Esophagus muscularis mucosa (tissue), 4 donors: ENCODE data around the gene CALD1. TPM values are rescaled to one million over a fixed set of nuclear protein-coding genes. Genes with fewer than 3 reads are reported as not detected.

Experiments used
- DNase-seq: peaks from one replicate; pipeline ENCODE4 v3.0.0-alpha.2; 2017; ENCODE audit errors: extremely low spot score
- H3K27ac ChIP-seq, 4 donors: fragments of 200-600 bp; sonication (generic); replicated peaks in 1 of 4; 1 replicate in 3 of 4; 2 replicates in 1 of 4; pipeline ENCODE4 v1.5.1; 2016 to 2019; ENCODE audit warnings: mild to moderate bottlenecking in 1 of 4
- H3K27me3 ChIP-seq, 4 donors: fragments of 200-600 bp; sonication (generic); one replicate each; pipeline versions ENCODE4 v1.5.1 to v1.6.0; 2016 to 2019
- H3K36me3 ChIP-seq, 4 donors: fragments of 200-600 bp; sonication (generic); one replicate each; pipeline ENCODE4 v1.5.1; 2016 to 2019
- H3K4me1 ChIP-seq, 4 donors: fragments of 200-600 bp; sonication (generic); one replicate each; pipeline ENCODE4 v1.5.1; 2016 to 2019
- H3K4me3 ChIP-seq, 4 donors: fragments of 200-600 bp; sonication (generic); 1 replicate in 2 of 4; 2 replicates in 2 of 4; pipeline ENCODE4 v1.5.1; 2016 to 2019; ENCODE audit warnings: mild to moderate bottlenecking in 4 of 4, moderate library complexity in 1 of 4
- H3K9me3 ChIP-seq, 4 donors: fragments of 200-600 bp; sonication (generic); 1 replicate in 3 of 4; 2 replicates in 1 of 4; pipeline ENCODE4 v1.5.1; 2016 to 2019
- EP300 ChIP-seq: sonication (generic); formaldehyde crosslinking; IDR thresholded peaks from one replicate; pipeline ENCODE4 v1.6.1; 2017; ENCODE audit warnings: antibody characterized with exemption
- POLR2A ChIP-seq: fragments of 450-650 bp; IDR thresholded peaks from one replicate; pipeline ENCODE4 v1.6.1; 2017; ENCODE audit warnings: antibody characterized with exemption, moderate library complexity, mild to moderate bottlenecking, low read depth
- POLR2AphosphoS5 ChIP-seq, 2 donors: sonication (generic); formaldehyde crosslinking; IDR thresholded peaks; one replicate each; pipeline ENCODE4 v1.6.1; 2017; ENCODE audit warnings: antibody characterized with exemption in 2 of 2
- WGBS: methylation state at CpG from one replicate; pipeline ENCODE4 v1.1.5; 2018; 5-methylcytosine and 5-hydroxymethylcytosine counted together
- intact Hi-C: fragments of 100-400 bp; cut with DNase I; formaldehyde crosslinking; loops from one replicate; pipeline ENCODE4 v1.15.1; 2023
- total RNA-seq, 4 donors: library from RNA; depleted of rRNA; stranded (reverse); fragments of >200 nt; gene quantifications; one replicate each; pipeline versions ENCODE4 v1.1.0 to v1.2.1, GENCODE V29; 2016
- TF ChIP-seq, protein P1 (sequence below), 3 experiments: fragments of 200-600 bp in 2 of 3; fragments of 450-650 bp in 1 of 3; sonication (generic) in 2 of 3; IDR thresholded peaks; one replicate each; pipeline ENCODE4 v1.5.1; 2017 to 2019; ENCODE audit warnings: antibody characterized with exemption in 3 of 3, mild to moderate bottlenecking in 2 of 3, moderate library complexity in 1 of 3

CALD1 gene
- total RNA-seq, 4 donors from 2014 or later: 2,057 to 3,140 (median 2,687) TPM

DNA sequence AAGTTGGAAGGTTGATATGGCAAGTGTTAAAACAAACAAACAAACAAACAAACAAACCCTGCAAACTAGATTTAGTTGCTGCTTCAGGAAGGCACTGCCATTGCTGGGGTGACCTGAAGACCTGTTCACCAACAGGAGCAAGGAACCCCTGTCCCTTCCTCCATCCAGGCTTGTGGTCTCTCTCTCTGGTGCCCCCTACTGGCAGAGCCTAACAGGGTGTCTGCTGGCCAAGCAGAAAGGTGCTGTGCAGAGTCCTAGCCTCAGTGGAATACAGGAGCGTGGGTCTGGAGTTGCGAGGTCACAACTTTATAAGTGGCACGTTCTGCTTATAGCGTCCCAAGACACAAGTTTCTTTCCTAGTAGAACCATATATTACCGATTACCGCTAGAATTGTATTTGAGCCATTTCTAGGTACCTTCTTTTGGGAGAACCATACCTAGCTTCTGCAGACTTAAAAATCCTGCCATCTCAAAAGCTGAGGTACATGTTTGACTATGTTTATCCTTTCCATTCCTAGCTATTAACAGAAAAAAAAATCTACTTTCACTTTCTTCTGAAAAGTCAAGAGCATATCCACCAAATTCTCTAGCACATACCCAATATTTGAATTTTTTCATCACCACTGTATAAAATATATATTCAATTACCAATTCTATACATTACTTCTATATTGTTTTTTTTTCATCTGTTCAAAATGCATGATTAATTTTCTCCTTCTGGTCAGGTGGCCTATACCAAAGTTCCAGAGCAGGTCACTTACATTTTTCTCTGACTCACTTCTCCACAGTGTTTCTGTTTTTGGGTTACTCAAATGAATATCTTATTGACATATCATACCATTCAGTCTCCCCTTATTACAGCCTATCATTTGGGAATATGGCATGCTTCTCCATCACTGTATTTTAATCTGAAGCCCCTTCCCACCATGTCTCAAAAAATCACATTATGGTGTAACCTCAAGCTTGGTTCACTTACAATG lies 29.1 kb upstream of the CALD1 start:
- H3K36me3 ChIP-seq: no peaks in the 10 kb centered on the region
- no peaks in the 10 kb centered on the region for H3K27me3 ChIP-seq
- H3K4me1 ChIP-seq: peaks cover 2 to 48% (median 39%) of the 10 kb centered on the region in 4 donors
- H3K9me3 ChIP-seq: no peaks in the 10 kb centered on the region
- intact Hi-C loops: loop anchor here (5.0 kb wide), 1 partner anchor 58 kb away; no protein-coding TSS in a partner anchor
- H3K4me3 ChIP-seq: no peak overlapping the region
- H3K27ac ChIP-seq: no peak overlapping the region
- TF ChIP-seq, protein P1, sequence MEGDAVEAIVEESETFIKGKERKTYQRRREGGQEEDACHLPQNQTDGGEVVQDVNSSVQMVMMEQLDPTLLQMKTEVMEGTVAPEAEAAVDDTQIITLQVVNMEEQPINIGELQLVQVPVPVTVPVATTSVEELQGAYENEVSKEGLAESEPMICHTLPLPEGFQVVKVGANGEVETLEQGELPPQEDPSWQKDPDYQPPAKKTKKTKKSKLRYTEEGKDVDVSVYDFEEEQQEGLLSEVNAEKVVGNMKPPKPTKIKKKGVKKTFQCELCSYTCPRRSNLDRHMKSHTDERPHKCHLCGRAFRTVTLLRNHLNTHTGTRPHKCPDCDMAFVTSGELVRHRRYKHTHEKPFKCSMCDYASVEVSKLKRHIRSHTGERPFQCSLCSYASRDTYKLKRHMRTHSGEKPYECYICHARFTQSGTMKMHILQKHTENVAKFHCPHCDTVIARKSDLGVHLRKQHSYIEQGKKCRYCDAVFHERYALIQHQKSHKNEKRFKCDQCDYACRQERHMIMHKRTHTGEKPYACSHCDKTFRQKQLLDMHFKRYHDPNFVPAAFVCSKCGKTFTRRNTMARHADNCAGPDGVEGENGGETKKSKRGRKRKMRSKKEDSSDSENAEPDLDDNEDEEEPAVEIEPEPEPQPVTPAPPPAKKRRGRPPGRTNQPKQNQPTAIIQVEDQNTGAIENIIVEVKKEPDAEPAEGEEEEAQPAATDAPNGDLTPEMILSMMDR (IDR thresholded peaks at IDR 0.05): peak; percentile 49 to 66 (median 63)
- TF ChIP-seq POLR2A: no peak
- no peak for DNase-seq
- WGBS: 77% methylated on average over 6 of the region's 6 CpGs

DNA sequence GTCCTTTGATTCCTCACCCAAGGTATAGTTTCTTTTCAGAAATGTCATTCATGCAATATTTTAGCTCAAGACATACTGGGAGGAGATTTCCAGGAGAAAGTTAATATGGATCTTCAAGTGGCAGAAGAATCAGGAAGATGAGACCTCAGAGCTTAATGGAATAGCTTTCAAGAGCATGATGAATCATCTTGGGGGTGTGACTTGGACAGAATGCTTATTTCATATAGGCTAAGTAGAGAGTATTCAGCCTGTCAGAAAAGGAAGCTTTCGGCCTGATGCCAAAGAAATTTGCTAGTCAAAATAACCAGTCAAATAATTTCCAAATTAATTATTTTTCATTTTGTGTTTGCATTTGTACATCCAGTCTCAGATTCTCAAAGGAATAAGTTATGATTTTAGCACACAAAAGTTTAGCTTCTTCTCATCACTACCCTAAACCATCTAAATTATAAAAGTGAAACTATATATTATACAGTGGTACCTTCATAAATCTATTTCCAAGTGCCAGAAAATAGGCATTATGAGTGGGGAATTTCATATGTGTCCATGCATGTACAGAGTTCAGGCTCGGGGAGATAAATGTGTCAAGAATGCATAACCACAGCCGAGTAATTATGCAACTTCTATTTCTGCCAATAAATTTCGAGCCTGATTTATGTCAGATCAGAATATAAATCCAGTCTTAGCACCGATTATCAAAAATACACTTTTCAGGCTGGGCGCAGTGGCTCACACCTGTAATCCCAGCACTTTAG lies 27.3 kb upstream of the CALD1 start:
- Histone ChIP-seq H3K36me3 (no peaks in the 10 kb centered on the region), H3K4me3 (no peak overlapping the region), H3K4me1 (peaks cover 2 to 36% (median 25%) of the 10 kb centered on the region in 4 donors), H3K27me3 (no peaks in the 10 kb centered on the region), H3K9me3 (no peaks in the 10 kb centered on the region), H3K27ac (peak overlapping the region in 2 of 4 donors; percentile 30 to 32)
- intact Hi-C loops: loop anchor here (5.0 kb wide), 1 partner anchor 60 kb away; no protein-coding TSS in a partner anchor
- peak; percentile 37 for DNase-seq
- TF ChIP-seq EP300 (no peak), POLR2AphosphoS5 (IDR thresholded peaks at IDR 0.05) (no peak), POLR2A (no peak)
- TF ChIP-seq, protein P1 (IDR thresholded peaks at IDR 0.05): no peak
- WGBS: 60% methylated on average over 6 of the region's 6 CpGs

GRCh38 chr7:134755422-134756022 lies 23.9 kb upstream of the CALD1 start:
- Histone ChIP-seq H3K27me3 (no peaks in the 10 kb centered on the region), H3K4me3 (no peak overlapping the region), H3K27ac (no peak overlapping the region), H3K4me1 (peaks cover 0 to 28% (median 22%) of the 10 kb centered on the region in 4 donors), H3K9me3 (no peaks in the 10 kb centered on the region), H3K36me3 (no peaks in the 10 kb centered on the region)
- no peak for TF ChIP-seq POLR2AphosphoS5 (IDR thresholded peaks at IDR 0.05)
- TF ChIP-seq, protein P1 (IDR thresholded peaks at IDR 0.05): peak; percentile 57 to 69 (median 64)
- WGBS: 86% methylated on average over 1 of the region's 1 CpG
- DNase-seq: peak; percentile 26
- intact Hi-C loops: no loop called here

GRCh38 chr7:134757938-134758337 lies 21.5 kb upstream of the CALD1 start:
- no peak overlapping the region for H3K4me3 ChIP-seq
- H3K9me3 ChIP-seq: no peaks in the 10 kb centered on the region
- intact Hi-C loops: no loop called here
- DNase-seq: peak; percentile 26
- H3K4me1 ChIP-seq: peaks cover 6 to 12% (median 9%) of the 10 kb centered on the region in 4 donors
- 91% methylated on average over 3 of the region's 3 CpGs for WGBS
- H3K27me3 ChIP-seq: no peaks in the 10 kb centered on the region
- H3K36me3 ChIP-seq: no peaks in the 10 kb centered on the region
- H3K27ac ChIP-seq: peak overlapping the region in 1 of 4 donors; percentile 42
- TF ChIP-seq EP300 (no peak), POLR2A (no peak)
- TF ChIP-seq, protein P1 (IDR thresholded peaks at IDR 0.05): no peak
